Nephron (organoid): ENCODE results near the gene CUL5.
"Not testable (repeated sequence)": the region's sequence is repeated elsewhere in the genome, so short reads cannot be mapped to it uniquely, and the experiment has no call there.

Source experiments
- H3K27ac Mint-ChIP-seq, 3 experiments: 2 replicates each; pipeline ENCODE4 v1.8.0; 2020; ENCODE audit warnings: mixed read lengths in 3 of 3, mild to moderate bottlenecking in 2 of 3, moderate library complexity in 1 of 3
- H3K27me3 Mint-ChIP-seq: 2 replicates; pipeline ENCODE4 v1.8.0; 2021; ENCODE audit warnings: low read depth, mild to moderate bottlenecking, moderate library complexity, mixed read lengths
- H3K36me3 Mint-ChIP-seq: 2 replicates; pipeline ENCODE4 v1.8.0; 2020; ENCODE audit warnings: low read depth, mixed read lengths
- H3K4me1 Mint-ChIP-seq: 2 replicates; pipeline ENCODE4 v1.8.0; 2020; ENCODE audit warnings: mixed read lengths
- H3K4me3 Mint-ChIP-seq, 3 experiments: 2 replicates each; pipeline ENCODE4 v1.8.0; 2020; ENCODE audit warnings: mild to moderate bottlenecking in 3 of 3, mixed read lengths in 3 of 3, moderate library complexity in 2 of 3
- H3K9me3 Mint-ChIP-seq: 2 replicates; pipeline ENCODE4 v1.8.0; 2020; ENCODE audit warnings: mixed read lengths
- TF ChIP-seq, protein P1 (sequence below), 3 experiments: fragments of 200-600 bp; sonication (generic); IDR thresholded peaks; one replicate each; pipeline ENCODE4 v1.5.0; 2021; ENCODE audit warnings: antibody characterized with exemption in 3 of 3; ENCODE audit not compliant: unreplicated experiment in 3 of 3

The CUL5 gene

GRCh38 chr11:108121274-108122155, 112.8 kb downstream of the CUL5 start, which contains the start of gene ACAT1:
ACAT1 (plus strand) TSS chr11:108121567; CDS start chr11:108121607, 40 bp downstream.
- Mint-ChIP-seq H3K4me3 (peak within 1 kb of the TSS; percentile 92 to 96 (median 94)), H3K9me3 (no peaks in the 10 kb centered on the region)

GRCh38 chr11:108122166-108122628, 113.5 kb downstream of the CUL5 start:
- Mint-ChIP-seq H3K36me3 (peaks cover 11% of the 10 kb centered on the region), H3K27me3 (no peaks in the 10 kb centered on the region), H3K27ac (peak overlapping the region; percentile 69 to 88 (median 81)), H3K4me3 (peak overlapping the region; percentile 92 to 96 (median 94)), H3K4me1 (peaks cover 33% of the 10 kb centered on the region), H3K9me3 (no peaks in the 10 kb centered on the region)
- TF ChIP-seq, protein P1, sequence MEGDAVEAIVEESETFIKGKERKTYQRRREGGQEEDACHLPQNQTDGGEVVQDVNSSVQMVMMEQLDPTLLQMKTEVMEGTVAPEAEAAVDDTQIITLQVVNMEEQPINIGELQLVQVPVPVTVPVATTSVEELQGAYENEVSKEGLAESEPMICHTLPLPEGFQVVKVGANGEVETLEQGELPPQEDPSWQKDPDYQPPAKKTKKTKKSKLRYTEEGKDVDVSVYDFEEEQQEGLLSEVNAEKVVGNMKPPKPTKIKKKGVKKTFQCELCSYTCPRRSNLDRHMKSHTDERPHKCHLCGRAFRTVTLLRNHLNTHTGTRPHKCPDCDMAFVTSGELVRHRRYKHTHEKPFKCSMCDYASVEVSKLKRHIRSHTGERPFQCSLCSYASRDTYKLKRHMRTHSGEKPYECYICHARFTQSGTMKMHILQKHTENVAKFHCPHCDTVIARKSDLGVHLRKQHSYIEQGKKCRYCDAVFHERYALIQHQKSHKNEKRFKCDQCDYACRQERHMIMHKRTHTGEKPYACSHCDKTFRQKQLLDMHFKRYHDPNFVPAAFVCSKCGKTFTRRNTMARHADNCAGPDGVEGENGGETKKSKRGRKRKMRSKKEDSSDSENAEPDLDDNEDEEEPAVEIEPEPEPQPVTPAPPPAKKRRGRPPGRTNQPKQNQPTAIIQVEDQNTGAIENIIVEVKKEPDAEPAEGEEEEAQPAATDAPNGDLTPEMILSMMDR (IDR thresholded peaks at IDR 0.05; ENCODE audit: unreplicated experiment in 3 of 3) = no peak

More at GRCh38 chr11:108121274-108122155, 112.8 kb downstream of the CUL5 start, which contains the start of gene ACAT1:
- Mint-ChIP-seq H3K36me3 (peaks cover 10% of the 10 kb centered on the region), H3K27ac (peak within 1 kb of the TSS; percentile 69 to 88 (median 81)), H3K4me1 (peaks cover 34% of the 10 kb centered on the region), H3K27me3 (no peaks in the 10 kb centered on the region)
- TF ChIP-seq, protein P1 (IDR thresholded peaks at IDR 0.05; ENCODE audit: unreplicated experiment in 3 of 3) = peak in 2 of 3 experiments; percentile 19 to 39

DNA sequence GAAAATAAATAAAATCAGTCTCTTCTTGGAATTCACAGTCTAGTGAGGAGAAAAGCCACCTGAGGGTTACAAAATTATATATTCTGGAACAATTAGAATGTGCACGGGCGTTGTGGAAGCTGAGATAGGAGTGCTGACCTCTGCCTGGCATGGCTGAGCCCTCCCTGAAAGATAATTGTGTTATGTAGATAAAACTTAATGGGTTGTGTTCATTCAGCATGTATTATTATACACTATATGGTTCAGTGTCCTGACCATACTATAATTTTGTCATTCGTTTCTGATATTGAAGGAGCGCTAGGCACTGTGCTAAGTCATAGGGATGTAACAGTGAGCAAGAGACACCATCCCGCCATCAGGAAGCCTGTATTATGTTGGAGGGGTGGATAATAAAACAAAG, 116.4 kb downstream of the CUL5 start:
- H3K4me3 Mint-ChIP-seq = no peak overlapping the region
- TF ChIP-seq, protein P1 (IDR thresholded peaks at IDR 0.05; ENCODE audit: unreplicated experiment in 3 of 3) = no peak
- H3K9me3 Mint-ChIP-seq = no peaks in the 10 kb centered on the region
- H3K27me3 Mint-ChIP-seq = no peaks in the 10 kb centered on the region
- H3K4me1 Mint-ChIP-seq = peaks cover 33% of the 10 kb centered on the region
- H3K27ac Mint-ChIP-seq = peak overlapping the region in 1 of 3 experiments; percentile 11
- H3K36me3 Mint-ChIP-seq = peaks cover 31% of the 10 kb centered on the region

- Mint-ChIP-seq H3K9me3 (no peaks in the 10 kb centered on the region), H3K4me1 (peaks cover 14% of the 10 kb centered on the region), H3K27me3 (no peaks in the 10 kb centered on the region), H3K27ac (no peak overlapping the region), H3K36me3 (peaks cover 38% of the 10 kb centered on the region), H3K4me3 (no peak overlapping the region)
- TF ChIP-seq, protein P1 (IDR thresholded peaks at IDR 0.05; ENCODE audit: unreplicated experiment in 3 of 3) = no peak
Measured at GRCh38 chr11:108128772-108129171, 120.1 kb downstream of the CUL5 start.

DNA sequence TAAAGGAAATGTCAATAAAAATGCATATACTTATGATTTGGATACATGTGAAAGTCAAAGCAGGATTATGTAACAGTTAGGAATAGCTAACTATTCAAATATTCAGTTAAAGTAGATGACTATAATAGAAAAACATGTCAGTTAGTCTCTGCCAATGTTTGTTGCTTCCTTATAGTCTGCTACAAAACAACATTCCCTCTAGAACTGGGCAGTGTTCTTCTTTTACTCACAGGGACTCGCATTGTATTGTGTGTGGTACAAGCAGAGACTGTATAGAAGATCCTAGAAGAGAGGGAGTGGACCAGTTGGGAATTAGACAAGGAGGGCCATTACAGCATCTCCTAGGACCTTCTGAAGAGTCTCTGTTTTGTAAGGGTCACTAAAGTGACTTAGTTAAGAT, 123.3 kb downstream of the CUL5 start:
- Mint-ChIP-seq H3K9me3 (no peaks in the 10 kb centered on the region), H3K4me1 (no peaks in the 10 kb centered on the region), H3K4me3 (no peak overlapping the region), H3K36me3 (peaks cover 40% of the 10 kb centered on the region), H3K27me3 (no peaks in the 10 kb centered on the region), H3K27ac (no peak overlapping the region)
- TF ChIP-seq, protein P1 (IDR thresholded peaks at IDR 0.05; ENCODE audit: unreplicated experiment in 3 of 3) = no peak

DNA sequence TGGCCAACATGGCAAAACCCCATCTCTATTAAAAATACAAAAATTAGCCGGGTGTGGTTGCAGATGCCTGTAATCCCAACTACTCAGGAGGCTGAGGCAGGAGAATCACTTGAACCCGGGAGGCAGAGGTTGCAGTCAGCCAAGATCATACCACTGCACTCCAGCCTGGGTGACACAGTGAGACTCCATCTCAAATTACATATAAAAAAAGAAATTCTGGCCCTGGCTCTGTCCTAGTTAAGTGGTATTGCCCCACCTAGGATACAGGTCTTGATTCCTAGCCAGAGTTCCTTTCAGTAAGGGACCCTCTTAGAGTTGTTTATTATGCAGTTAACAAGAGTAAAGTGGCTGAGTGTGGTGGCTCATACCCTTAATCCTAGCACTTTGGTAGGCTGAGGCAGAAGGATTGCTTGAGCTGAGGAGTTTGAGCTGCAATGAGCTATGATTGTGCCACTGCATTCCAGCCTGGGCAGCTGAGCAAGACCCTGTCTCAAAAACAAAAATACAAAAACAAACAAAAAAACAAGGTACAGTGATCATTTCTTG, 124.4 kb downstream of the CUL5 start:
- H3K4me3 Mint-ChIP-seq, H3K9me3 Mint-ChIP-seq, H3K27me3 Mint-ChIP-seq, H3K27ac Mint-ChIP-seq, H3K4me1 Mint-ChIP-seq: not testable (repeated sequence)
- H3K36me3 Mint-ChIP-seq = peaks cover 37% of the 10 kb centered on the region
